ENCODE results near the gene CD63. TPM values are rescaled to one million over a fixed set of nuclear protein-coding genes. Genes with fewer than 3 reads are reported as not detected.

CD63 gene
- polyA plus RNA-seq, 12 donors = 417 to 887 (median 763) TPM

GRCh38 chr12:55744340-55745030 is 15.7 kb upstream of the CD63 start:
- no peak for DNase-seq

DNA sequence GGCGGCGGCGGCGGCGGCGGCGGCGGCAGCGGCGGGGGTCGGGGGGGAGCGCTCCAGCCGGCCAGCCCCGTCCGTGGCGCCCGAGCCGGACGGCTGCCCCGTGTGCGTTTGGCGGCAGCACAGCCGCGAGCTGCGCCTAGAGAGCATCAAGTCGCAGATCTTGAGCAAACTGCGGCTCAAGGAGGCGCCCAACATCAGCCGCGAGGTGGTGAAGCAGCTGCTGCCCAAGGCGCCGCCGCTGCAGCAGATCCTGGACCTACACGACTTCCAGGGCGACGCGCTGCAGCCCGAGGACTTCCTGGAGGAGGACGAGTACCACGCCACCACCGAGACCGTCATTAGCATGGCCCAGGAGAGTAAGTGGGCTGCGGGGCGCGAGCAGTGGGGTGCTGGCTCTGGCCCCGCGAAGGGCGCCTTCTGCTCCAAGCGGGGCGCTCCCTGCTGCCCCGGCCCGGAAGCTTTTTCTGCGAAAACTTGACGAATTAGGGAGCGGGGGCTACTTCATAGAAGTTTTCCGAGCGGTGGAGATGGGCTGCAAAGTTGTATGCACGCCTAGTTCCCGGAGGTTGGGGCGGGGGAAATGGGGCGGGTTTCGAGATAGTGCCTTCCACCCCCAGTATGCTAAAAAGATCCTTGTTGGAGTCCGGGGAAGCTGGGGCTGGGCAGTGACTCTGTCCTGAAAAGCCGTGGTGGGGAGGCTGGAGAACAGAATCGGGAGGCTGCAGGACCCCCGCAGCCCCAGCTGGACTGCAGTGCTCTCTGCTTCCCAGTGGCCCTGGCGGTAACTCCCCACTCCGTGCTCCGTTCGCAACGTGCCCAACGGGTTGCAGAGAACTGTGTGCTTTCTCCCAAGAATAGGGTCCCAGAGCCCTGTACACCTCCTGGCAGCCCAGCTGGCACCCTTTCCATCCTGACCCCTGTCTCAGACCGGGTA is 14.9 kb upstream of the CD63 start:
- DNase-seq = no peak

- DNase-seq = peak; percentile 86
Observed at GRCh38 chr12:55742719-55743405, 14.1 kb upstream of the CD63 start, which contains the start of gene GDF11. GDF11 (plus strand) TSS chr12:55743122; CDS start chr12:55743317, 195 bp downstream.

DNA sequence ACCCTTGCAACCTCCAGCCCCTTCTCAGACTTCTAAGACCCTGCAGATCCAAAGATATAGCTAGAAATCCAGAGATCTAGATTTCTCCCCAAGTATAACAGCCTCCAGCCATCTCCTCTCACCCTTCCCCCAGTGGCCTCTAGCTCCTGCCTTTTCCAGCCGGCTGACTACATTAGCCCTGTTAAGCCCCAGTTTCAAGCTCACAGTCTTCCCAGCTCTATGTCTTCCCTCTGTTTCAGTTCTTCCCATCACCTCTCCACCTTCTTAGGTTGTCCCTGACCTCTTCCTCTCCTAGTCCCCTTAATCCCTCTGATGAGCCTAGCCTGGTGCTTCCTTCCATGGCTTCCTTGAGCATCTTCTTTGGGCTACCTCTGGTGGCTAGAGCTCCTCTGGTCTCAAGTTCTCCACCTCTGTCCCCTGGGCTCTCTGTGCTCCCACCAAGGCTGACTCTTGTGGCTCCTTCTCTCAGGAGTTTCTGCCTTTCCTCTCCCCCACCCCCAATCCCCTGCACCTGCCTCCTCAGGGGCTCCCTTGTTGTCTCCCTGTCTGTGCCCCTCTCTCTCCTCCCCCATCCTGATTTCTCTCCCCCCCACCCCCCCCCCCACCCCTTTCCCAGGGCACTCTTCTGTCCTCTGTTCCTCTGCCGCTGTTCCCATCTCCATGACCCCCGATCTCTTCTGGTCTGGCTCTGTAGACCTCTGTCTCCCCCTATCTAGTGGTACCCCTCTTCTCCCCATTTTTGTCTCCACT is 13.3 kb upstream of the CD63 start:
- DNase-seq = no peak

GRCh38 chr12:55739025-55739378 is 10.2 kb upstream of the CD63 start:
- DNase-seq = no peak

- peak; percentile 94 for DNase-seq
Observed at GRCh38 chr12:55738123-55739024, 9.6 kb upstream of the CD63 start.

GRCh38 chr12:55737581-55738122 is 8.8 kb upstream of the CD63 start:
- DNase-seq = no peak

- DNase-seq = no peak
Observed at GRCh38 chr12:55736780-55737580, 8.2 kb upstream of the CD63 start.

DNA sequence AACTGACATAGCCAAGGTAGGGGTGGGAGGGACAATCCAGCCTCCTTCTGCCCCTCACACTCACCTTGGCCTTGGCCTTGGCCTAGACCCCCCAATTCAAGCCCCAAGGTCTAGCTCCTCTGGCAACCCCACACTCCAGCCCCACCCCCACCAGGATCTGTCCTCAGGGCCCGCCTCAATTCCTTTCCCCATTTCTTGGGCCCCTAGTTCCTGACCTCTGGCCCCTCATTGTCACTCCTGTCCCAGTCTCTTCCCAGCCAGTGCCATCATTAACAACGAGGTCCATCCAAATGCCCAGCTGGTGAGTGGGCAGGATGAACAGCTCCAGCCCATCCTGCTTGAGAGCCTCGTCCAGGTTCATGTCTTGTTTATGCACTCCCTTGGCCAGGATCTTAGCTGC is 7.3 kb upstream of the CD63 start:
- DNase-seq = no peak

- DNase-seq = no peak
Observed at GRCh38 chr12:55734595-55734994, 5.8 kb upstream of the CD63 start.

- DNase-seq = no peak
Observed at GRCh38 chr12:55733858-55734257, 5.0 kb upstream of the CD63 start.

DNA sequence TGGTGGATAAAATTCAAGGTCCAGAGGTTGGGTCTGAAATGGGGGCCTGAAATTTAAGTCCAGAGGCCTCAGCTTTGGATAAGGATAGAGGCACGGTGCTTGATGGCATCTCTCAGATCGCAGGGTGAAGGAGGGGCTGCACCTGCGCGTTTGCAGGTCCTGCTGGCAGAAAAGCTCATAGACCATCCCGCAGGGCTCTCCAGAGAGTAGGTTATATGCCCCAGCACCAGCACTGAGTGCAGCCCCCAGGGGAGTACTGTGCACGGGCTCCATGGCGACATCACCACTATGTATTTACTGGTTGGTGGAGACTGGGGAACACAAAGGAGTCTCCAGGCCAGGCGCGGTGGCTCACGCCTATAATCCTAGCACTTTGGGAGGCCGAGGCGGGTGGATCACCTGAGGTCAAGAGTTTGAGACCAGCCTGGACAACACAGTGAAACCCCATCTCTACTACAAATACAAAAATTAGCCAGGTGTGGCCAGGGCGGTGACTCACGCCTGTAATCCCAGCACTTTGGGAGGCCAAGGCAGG is 4.3 kb upstream of the CD63 start:
- DNase-seq = no peak

- no peak for DNase-seq
Observed at GRCh38 chr12:55732288-55732687, 3.5 kb upstream of the CD63 start.

- DNase-seq = no peak
Observed at GRCh38 chr12:55729819-55730818, 1.3 kb upstream of the CD63 start.

GRCh38 chr12:55728186-55728938 is 447 bp downstream of the CD63 start:
- DNase-seq = peak; percentile 83

GRCh38 chr12:55727643-55728185 is 1.1 kb downstream of the CD63 start:
- no peak for DNase-seq

DNA sequence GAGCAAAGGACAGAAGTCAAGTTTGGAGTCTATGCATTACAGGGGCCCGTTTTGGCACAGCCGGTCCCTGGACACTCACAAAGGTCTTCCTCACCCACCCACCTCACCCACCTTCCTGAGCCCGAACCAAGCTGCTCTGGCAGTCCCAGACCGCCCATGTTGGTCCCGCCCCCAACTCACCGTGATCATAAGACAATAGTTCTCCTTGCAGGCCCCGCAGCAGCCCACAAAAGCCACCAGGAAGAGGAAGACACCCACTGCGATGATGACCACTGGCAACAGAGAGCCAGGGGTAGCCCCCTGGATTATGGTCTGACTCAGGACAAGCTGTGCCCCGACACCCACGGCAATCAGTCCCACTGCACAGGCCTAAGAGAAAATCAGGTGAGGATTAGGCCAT is 1.8 kb downstream of the CD63 start:
- DNase-seq = no peak

All from muscle of arm (tissue), 12 donors.